ENCODE data around the gene DNAH2.
"Not testable (repeated sequence)": the region's sequence is repeated elsewhere in the genome, so short reads cannot be mapped to it uniquely, and the experiment has no call there.

Gene DNAH2

DNA sequence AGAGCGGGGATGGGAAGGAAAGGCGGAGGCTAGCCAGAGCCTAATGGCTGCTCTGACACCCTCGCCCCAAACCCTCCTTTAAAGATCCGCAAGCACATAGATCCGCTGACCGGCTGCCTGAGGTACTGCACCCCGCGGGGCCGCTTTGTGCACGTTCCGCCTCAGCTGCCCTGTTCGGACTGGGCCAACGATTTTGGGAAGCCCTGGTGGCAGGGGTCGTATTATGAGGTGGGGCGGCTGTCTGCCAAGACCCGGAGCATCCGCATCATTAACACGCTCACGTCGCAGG lies 140.9 kb downstream of the DNAH2 start:
- no peaks in the 10 kb centered on the region for H3K27me3 Mint-ChIP-seq
- no peak for DNase-seq
- ATAC-seq, result no peak
- no peak overlapping the region for H3K27ac Mint-ChIP-seq
- H3K4me3 Mint-ChIP-seq, result no peak overlapping the region
- peaks cover 18% of the 10 kb centered on the region for H3K4me1 Mint-ChIP-seq
- no peaks in the 10 kb centered on the region for H3K9me3 Mint-ChIP-seq

DNA sequence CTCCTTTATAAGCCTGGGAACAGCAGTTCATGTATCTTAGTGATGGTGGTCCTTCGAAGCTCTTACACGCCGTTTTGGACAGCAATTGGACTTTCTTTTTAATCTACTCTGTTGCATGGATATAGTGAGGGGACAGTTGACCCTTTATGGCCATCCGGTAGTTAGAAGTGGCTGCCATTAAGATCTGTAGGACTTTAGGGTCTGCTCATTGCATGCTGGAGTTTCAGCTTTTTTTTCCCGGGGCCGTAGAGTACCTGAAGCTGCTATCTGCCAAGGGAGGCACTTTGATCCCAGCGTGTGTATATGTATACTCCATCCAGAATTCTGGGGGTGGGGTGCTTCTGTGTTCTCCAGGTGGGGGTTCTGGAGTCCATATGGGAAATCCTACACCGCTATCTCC lies 141.5 kb downstream of the DNAH2 start:
- Mint-ChIP-seq H3K27me3 (no peaks in the 10 kb centered on the region), H3K4me1 (peaks cover 13% of the 10 kb centered on the region), H3K4me3 (no peak overlapping the region), H3K27ac (peak overlapping the region; percentile 15 to 23), H3K9me3 (no peaks in the 10 kb centered on the region)
- DNase-seq (no peak), ATAC-seq (no peak)

DNA sequence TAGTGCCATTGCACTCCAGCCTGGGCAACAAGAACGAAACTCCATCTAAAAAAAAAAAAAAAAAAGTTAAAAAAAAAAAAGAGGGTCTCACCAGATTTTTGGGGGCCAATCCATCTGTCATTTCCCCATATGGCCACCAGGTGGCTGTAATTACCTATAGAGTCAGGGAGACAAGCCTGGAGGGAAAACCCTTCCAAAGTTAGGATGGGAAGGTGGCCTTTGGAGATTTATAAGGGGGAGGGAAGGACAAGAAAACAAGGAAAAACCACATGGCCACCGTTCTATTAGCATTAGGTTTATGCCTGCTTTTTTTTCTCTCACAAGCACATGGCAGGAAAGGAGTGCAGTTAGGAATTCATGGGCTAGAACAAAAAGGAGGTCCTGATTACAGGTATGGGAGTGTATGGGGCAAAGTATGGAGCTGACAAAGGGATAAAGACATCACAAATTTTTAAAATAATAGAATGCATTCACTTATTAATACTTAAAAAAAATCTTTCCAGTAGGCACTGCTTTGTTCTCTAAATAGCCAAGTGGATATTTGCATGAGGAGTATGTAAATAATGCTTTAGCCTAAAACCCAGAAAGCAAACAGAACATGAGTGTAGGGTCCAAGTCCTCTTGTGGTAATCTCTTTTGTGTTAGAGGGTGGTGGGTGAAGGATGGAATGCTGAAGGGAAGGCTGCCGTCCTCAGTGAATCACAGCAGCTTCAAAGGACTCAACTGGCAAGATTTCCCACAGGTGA lies 145.3 kb downstream of the DNAH2 start:
- no peak overlapping the region for H3K27ac Mint-ChIP-seq
- peak in 1 of 2 donors; percentile 43 for DNase-seq

DNA sequence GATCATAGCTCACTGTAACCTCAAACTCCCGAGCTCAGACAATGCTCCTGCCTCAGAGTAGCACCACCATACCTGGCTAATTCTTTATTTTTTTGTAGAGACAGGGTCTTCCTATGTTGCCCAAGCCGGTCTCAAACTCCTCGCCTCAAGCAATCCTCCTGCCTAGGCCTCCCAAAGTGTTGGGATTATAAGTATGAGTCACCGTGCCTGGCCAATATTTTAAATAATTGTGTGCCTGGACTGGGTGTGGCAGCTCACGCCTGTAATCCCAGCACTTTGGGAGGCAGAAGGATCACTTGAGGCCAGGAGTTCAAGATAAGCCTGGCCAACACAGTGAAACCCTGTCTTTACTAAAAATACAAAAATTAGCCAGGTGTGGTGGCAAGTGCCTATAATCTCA lies 146.8 kb downstream of the DNAH2 start:
- DNase-seq, H3K27me3 Mint-ChIP-seq, H3K4me3 Mint-ChIP-seq, H3K27ac Mint-ChIP-seq, ATAC-seq, H3K9me3 Mint-ChIP-seq: not testable (repeated sequence)
- H3K4me1 Mint-ChIP-seq, result peaks cover 41% of the 10 kb centered on the region

More for the DNA sequence above, 145.3 kb downstream of the DNAH2 start:
- Mint-ChIP-seq H3K4me3 (no peak overlapping the region), H3K9me3 (peaks cover 0 to 4% of the 10 kb centered on the region in 2 donors), H3K27me3 (no peaks in the 10 kb centered on the region), H3K4me1 (peaks cover 30% of the 10 kb centered on the region)
- ATAC-seq, result no peak

DNA sequence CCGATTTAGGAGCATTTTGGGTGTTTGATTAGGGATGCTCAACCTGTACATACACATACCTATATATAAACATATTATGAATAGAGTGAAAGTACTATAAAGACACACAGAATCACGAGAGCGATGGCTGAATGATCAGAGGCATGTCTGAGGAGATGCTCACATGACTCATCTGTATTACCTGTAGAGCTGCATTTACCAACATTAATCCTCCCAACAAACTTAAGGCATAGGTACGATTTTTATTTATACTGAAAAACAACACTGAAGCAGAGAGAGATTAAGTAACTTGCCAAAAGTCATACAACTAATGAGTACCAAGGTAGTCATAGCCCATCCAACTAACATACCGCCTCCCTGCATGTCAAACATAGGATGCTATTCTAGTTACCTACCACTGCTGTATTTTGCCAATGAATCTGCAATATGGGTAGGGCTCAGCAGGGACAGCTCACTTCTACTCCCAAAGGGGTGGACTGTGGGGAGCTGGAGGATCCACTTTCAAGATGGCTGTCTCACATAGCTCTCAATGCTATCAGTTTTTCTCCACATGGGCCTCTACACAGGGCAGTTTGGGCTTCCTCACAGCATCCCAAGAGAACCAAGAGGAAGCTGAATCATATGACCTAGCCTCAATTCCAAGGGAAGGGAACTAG lies 147.6 kb downstream of the DNAH2 start:
- no peak overlapping the region for H3K4me3 Mint-ChIP-seq
- peaks cover 41% of the 10 kb centered on the region for H3K4me1 Mint-ChIP-seq

DNA sequence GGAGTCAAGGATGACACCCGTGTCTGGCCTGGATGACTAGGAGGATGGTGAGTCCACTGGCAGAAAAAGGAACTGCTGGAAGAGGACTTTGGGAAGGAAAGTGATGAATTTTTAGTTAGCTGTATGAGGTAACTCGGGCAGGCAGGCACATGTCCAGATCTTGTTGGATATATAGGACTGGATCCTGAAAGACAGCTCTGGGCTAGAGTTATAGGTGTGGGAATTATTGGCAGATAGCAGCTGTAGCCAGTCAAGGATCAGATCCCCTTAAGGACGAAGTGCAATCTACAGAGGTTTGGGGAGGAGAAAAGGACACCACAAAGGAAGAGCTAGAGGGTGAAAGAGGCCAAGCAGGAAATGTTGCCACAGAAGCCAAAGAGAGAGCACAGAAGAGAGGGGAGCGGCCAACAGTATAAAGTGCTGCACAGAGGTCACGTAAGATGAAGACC lies 150.4 kb downstream of the DNAH2 start:
- Mint-ChIP-seq H3K4me1 (peaks cover 29% of the 10 kb centered on the region), H3K4me3 (peak overlapping the region; percentile 12 to 41), H3K27ac (peak overlapping the region in 1 of 2 donors; percentile 59), H3K9me3 (peaks cover 0 to 4% of the 10 kb centered on the region in 2 donors), H3K27me3 (no peaks in the 10 kb centered on the region)
- DNase-seq (no peak), ATAC-seq (peak; percentile 53)

More for the DNA sequence above, 147.6 kb downstream of the DNAH2 start:
- no peak overlapping the region for H3K27ac Mint-ChIP-seq
- no peaks in the 10 kb centered on the region for H3K27me3 Mint-ChIP-seq
- peaks cover 0 to 4% of the 10 kb centered on the region in 2 donors for H3K9me3 Mint-ChIP-seq
- ATAC-seq (peak; percentile 69), DNase-seq (no peak)

DNA sequence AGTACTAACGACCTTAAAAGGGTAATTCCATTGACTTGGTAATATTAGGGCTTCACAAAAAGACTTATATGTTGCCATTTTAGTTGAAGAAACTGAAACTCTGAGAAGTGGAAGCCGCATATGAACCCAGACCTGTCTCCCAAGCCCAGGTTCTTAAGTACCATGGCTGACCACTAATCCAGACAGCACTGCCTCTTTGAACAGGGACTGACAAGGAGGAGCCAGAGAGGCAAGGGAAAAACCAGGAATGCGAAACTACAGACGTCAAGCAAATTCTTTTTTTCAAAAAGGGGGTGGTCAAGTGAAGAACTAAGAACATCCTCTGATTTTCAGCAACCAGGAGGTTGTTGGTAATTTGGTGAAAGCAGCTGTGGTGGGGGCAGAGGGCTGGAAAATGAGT lies 155.5 kb downstream of the DNAH2 start:
- H3K4me1 Mint-ChIP-seq, result peaks cover 10% of the 10 kb centered on the region
- no peak overlapping the region for H3K4me3 Mint-ChIP-seq

DNA sequence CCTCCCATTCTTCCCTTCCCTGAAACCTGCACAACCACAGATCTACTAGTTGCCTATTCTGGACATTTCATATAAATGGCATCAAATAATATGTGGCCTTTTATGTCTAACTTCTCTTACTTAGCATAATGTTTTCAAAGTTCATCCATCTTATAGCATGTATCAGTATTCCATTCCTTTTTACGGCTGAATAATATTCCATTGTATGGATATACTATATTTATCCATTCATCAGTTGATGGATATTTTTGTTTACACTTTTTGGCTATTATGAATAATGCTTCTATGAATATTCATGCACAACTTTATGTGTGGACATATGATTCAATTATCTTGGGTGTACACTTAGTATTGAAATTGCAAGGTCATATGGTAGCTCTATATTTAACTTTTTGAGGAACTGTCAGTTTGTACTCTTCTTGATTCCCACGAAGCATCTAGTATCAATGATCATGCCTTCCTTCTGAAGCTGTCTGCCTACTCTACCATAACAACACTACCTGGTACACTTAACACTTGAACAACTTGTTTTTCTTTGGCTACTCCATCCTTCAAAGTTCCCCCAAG lies 158.3 kb downstream of the DNAH2 start:
- H3K4me1 Mint-ChIP-seq, result no peaks in the 10 kb centered on the region
- H3K9me3 Mint-ChIP-seq, result no peaks in the 10 kb centered on the region
- H3K4me3 Mint-ChIP-seq, result no peak overlapping the region
- ATAC-seq (no peak), DNase-seq (no peak)
- no peak overlapping the region for H3K27ac Mint-ChIP-seq
- H3K27me3 Mint-ChIP-seq, result no peaks in the 10 kb centered on the region

More for the DNA sequence above, 155.5 kb downstream of the DNAH2 start:
- ATAC-seq, result no peak
- DNase-seq, result no peak
- Mint-ChIP-seq H3K27me3 (no peaks in the 10 kb centered on the region), H3K27ac (peak overlapping the region in 1 of 2 donors; percentile 62), H3K9me3 (no peaks in the 10 kb centered on the region)

DNA sequence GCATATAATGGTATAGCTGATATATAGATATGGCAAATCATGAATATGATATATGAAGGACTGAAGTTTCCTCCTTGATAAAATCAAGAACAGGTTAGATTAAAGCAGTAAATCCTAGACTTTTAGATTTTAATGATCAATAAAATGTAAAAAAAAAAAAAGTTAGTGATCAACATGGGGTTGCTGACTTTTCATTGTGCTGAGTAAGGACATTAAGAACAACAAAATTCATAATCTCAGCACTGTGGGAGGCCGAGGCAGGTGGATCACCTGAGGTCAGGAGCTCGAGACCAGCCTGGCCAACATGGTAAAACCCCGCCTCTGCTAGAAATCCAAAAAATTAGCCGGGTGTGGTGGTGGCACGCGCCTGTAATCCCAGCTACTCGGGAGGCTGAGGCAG lies 160.7 kb downstream of the DNAH2 start:
- no peak for DNase-seq
- Mint-ChIP-seq H3K4me1 (no peaks in the 10 kb centered on the region), H3K27ac (no peak overlapping the region), H3K27me3 (no peaks in the 10 kb centered on the region), H3K9me3 (no peaks in the 10 kb centered on the region), H3K4me3 (no peak overlapping the region)
- ATAC-seq, result no peak

DNA sequence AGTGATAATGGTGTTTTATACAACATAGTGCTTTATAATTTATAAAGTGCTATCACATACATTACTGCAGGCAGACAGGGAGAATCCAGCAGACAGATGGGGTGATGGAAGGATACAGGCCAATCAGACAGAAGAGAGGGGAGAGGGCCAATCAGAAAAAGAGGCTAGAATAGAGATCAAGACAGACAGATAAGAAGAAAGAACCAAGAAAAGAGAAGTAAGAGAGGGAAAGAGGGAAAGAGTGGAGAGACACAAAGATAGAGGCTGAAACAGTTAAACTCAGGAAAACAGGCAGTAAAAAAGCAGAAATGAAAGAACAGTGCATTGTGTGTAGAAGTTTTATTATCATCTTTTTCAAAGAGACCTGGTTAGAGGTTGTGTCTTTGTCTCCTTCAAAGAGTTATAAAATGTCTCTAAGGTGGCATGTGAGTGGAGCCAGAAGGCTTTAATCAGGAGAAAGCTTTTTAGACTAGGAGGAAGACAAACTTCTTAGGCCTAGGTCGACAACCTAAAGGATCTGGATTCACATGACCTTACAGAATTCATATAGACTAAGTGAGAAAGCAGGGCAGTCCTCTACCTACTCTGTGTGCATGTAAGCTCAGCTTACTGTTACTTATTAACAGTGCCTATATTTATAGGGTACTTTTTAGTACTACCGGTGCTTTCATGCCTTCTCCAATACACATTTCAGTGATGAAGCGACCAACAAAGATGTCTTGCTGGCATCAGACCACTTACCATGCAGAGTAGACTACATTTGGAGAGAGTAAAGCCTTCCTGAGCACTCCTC lies 162.7 kb downstream of the DNAH2 start:
- DNase-seq (no peak), ATAC-seq (no peak)
- no peak overlapping the region for H3K4me3 Mint-ChIP-seq
- no peaks in the 10 kb centered on the region for H3K4me1 Mint-ChIP-seq
- H3K9me3 Mint-ChIP-seq, result no peaks in the 10 kb centered on the region
- no peak overlapping the region for H3K27ac Mint-ChIP-seq
- no peaks in the 10 kb centered on the region for H3K27me3 Mint-ChIP-seq

DNA sequence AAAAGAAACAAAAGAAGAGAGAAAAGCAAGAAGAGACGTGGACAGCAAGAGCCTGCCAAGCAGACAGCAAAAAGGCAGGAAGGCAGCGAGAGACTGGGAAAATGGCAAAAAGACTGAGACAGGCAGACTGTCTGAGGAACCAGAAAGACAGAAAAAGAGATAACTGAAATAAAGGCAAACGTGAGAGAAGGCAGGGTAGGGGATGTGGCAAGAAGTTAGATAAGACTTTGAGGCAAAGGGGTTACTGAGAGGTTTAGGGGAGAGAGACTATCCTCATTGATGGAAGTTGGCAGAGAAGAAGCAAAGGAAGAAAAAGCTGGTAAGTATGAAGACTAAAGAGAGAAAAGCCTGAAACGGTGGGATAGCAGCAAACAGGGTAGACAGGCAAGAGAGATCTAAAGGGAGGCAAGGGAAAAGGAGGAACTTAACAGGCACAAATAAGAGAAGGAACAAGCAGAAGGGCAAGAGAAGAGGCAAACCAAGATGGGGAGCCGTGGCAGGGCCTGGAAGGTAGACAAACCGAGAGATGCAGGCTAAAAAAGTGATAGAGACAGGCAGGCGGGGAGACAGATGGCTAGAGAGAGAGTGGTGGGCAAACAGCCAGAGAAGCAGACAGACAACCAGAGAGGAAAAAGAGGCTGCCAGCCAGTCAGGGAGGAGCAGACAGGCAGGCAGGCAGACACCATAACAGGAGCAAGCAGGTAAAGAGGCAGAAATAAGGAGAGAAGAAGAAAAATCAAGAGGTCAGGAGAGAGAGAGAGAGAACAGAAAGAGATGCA lies 163.9 kb downstream of the DNAH2 start:
- no peak overlapping the region for H3K4me3 Mint-ChIP-seq
- DNase-seq (no peak), ATAC-seq (no peak)
- H3K4me1 Mint-ChIP-seq, result peaks cover 6% of the 10 kb centered on the region
- no peaks in the 10 kb centered on the region for H3K27me3 Mint-ChIP-seq
- no peak overlapping the region for H3K27ac Mint-ChIP-seq
- H3K9me3 Mint-ChIP-seq, result no peaks in the 10 kb centered on the region

DNA sequence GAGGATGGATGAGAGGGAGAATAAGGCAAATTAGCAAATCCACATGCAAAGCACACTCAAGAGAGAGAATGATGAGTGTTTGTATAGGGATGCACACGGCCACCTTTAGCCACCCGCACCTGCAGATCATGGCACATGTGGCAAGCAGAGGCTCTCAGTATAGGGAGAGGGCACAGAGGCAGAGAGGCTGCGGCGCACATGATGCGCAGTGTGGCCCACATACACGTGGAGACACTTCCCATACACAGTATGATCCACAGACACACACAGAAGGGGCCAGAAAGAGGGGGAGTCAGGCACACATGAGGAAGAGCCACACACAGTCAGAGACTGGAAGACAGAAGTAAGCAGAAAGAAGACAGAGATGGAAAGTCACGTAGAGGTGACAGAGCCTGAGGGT lies 164.5 kb downstream of the DNAH2 start:
- DNase-seq, result no peak
- no peak overlapping the region for H3K27ac Mint-ChIP-seq
- no peak overlapping the region for H3K4me3 Mint-ChIP-seq
- peaks cover 7% of the 10 kb centered on the region for H3K4me1 Mint-ChIP-seq
- no peak for ATAC-seq
- no peaks in the 10 kb centered on the region for H3K27me3 Mint-ChIP-seq
- no peaks in the 10 kb centered on the region for H3K9me3 Mint-ChIP-seq

DNA sequence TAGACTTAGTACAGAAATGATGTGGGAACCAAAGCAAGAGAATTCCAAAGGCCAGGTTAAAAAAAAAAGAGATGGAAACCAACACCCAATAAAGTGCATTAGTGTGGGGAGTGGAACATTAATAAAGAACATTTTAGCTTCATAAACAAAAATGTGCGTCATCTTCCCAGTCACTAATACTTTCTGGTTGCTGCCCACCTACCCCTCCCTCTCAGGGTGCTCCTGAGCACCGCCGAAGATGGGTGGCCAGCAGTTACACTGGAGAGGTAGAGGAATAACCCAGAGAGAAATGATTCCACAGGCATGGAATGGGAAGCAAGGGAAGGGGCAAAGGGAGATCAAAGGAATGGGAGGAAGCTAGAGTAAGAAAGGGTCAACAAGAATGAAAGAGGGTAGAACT lies 165.1 kb downstream of the DNAH2 start:
- Mint-ChIP-seq H3K27ac (no peak overlapping the region), H3K4me3 (no peak overlapping the region), H3K4me1 (peaks cover 7% of the 10 kb centered on the region), H3K9me3 (no peaks in the 10 kb centered on the region), H3K27me3 (no peaks in the 10 kb centered on the region)
- no peak for DNase-seq
- ATAC-seq, result no peak

Measured in stimulated activated naive CD8-positive, alpha-beta T cell treated with anti-CD3 and anti-CD28 coated beads, Interleukin-15, amount 100 ng/mL, for 72 hours (primary cell).